ENCODE results near the gene NOC3L.
A peak's percentile ranks its signal among the peaks of the same experiment; 100 is the strongest.
"Not testable (repeated sequence)": the region's sequence is repeated elsewhere in the genome, so short reads cannot be mapped to it uniquely, and the experiment has no call there.

NOC3L gene

DNA sequence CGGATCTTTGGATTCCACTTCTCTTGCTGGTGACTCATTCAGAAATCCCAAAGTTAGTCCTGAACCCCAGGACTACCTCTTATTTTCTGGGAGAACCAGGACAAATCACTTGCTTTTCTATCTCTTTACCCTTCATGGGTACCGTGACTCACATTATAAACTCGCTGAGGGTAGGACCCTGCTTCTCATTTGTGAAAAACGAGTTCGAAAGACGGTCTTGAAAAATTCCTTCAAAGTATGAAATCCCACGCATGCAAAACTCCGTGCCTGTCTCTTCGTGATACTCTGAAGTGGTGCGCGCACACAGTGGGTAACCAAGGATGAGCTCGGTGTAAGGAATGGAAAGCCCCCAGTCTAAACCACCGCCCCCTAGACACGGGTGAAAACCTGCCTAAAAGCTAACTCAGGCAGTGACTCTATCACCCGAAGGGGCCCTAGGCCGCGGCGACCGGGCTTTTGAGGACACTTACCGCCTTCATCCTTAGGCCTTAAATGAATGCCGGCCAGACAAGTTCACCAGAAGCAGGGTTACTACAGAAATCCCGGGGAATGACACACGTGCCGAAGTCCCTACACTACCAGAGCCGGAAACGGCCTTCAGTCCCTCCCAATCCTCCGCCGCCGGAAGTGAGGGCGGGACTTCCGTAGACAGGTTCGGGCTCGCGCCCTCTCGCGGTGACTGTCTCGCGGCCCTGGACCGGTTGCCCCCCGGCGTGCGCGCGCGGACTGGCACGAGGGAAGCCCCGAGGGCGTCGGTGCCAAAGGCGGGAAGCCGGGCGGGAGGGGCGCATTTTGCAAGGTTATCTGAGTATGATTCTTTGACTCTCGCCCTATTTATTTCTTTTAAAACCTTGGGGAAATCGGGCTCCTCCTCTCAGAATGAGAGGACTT, at the start of gene NOC3L:
Gene NOC3L, minus strand, starts transcription at position 580 of the 891 bp plus-strand sequence. Its CDS starts 101 bp downstream, at position 479.
- DNase-seq (ENCODE audit: low read depth in 3 of 3): peak; percentile 96 to 98 (median 96)

GRCh38 chr10:94412449-94412848, 49.7 kb upstream of the NOC3L start:
- DNase-seq (ENCODE audit: low read depth in 3 of 3): no peak

DNA sequence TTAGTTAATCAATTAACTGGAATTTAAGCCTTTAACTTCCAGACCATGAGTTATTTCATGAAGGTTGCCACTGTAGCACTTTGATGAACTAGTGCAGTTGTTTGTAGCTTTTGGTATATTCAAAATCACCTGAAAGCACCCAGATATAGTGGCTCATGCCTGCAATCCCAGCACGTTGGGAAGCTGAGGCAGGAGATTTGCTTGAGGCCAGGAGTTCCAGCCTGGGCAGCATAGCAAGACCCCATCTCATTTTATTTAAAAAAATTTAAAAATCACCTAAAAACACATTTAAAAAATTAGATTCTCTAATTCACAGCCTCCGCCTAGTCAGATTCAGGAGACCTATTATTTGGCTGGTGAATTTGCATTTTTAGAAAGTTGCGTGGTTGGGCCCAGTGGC, 48.6 kb upstream of the NOC3L start:
- no peak for DNase-seq (ENCODE audit: low read depth in 3 of 3)

DNA sequence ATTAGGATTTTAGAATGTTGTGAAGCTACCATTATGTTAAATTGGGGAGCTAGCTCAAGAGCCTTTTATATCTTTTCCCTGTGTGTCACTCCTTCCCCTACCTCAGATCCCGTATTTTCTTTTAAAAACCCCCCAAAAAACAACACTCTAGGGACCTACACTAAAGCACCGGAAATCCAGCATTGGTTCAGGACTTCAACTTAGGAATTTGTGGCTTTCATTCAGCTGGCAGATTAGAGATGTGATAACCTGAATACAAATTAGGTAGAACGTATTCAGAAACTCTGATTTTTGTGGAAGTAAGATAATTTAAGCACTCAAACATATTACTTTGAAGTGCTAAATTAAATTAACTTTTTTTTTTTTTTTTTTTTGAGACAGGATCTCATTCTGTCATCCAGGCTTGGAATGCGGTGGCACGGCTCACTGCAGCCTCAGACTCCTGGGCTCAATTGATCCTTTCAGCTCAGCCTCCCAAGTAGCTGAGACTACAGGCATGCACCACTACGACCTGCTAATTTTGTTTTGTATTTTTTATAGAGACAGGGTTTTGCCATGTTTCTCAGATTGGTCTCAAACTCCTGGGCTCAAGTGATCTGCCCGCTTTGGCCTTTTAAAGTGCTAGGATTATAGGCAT, 46.4 kb upstream of the NOC3L start:
- DNase-seq (ENCODE audit: low read depth in 3 of 3): no peak

- no peak for DNase-seq (ENCODE audit: low read depth in 3 of 3)
Observed at GRCh38 chr10:94407668-94408067, 44.9 kb upstream of the NOC3L start.

- DNase-seq (ENCODE audit: low read depth in 3 of 3): no peak
Observed at GRCh38 chr10:94405406-94405805, 42.7 kb upstream of the NOC3L start.

- DNase-seq (ENCODE audit: low read depth in 3 of 3): peak in 1 of 3 experiments; percentile 19
Observed at GRCh38 chr10:94403380-94404213, 40.9 kb upstream of the NOC3L start.

- peak in 1 of 3 experiments; percentile 1 for DNase-seq (ENCODE audit: low read depth in 3 of 3)
Observed at GRCh38 chr10:94402843-94403379, 40.2 kb upstream of the NOC3L start.

DNA sequence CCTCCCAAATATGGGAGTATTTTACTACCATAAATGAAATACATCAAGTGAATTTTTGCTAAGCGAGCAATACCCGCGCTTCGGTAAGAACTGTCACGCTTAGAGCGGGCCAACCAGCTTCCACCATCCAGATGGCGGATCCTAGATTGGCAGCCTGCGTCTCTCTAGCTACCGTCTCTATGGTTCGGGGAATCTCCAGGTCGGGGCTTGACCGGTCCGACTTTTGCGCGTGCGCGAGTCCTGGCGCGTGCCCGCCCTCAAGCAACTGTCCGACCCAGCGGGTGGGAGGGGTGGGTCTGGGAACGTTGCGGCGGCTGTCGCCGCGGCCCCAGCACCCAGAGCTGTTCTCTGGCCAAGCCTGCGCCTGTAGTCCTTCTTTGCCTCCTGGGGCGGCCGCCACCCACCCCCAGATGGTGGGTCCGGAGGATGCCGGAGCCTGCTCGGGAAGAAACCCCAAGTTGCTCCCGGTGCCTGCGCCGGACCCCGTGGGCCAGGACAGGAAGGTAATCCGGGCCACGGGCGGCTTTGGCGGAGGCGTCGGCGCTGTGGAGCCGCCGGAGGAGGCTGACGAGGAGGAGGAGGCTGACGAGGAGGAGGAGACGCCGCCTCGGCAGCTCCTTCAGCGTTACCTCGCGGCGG, 39.6 kb upstream of the NOC3L start, which contains the start of gene TBC1D12:
Gene TBC1D12, plus strand, starts transcription at position 338 of the 639 bp plus-strand sequence. Its CDS starts 73 bp downstream, at position 411.
- DNase-seq (ENCODE audit: low read depth in 3 of 3): peak in 2 of 3 experiments; percentile 9 to 38

DNA sequence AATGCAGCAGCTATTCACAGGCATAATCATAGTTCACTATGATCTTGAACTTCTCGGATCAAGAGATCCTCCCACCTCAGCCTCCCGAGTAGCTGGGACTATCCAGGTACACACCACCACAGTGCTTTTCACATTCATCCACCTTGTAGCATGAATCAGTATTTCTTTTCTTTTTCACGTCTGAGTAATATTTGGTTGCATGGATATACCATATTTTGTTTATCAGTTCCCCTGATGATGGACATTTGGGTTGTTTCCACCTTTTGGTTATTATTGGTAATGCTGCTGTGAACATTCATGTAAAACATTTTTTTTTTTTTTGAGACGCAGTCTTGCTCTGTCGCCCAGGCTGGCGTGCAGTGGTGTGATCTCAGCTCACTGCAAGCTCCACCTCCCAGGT, 36.0 kb upstream of the NOC3L start:
- DNase-seq (ENCODE audit: low read depth in 3 of 3): no peak

GRCh38 chr10:94397549-94398370, 35.0 kb upstream of the NOC3L start:
- no peak for DNase-seq (ENCODE audit: low read depth in 3 of 3)

- DNase-seq (ENCODE audit: low read depth in 3 of 3): not testable (repeated sequence)
Observed at GRCh38 chr10:94392117-94392516, 29.4 kb upstream of the NOC3L start.

DNA sequence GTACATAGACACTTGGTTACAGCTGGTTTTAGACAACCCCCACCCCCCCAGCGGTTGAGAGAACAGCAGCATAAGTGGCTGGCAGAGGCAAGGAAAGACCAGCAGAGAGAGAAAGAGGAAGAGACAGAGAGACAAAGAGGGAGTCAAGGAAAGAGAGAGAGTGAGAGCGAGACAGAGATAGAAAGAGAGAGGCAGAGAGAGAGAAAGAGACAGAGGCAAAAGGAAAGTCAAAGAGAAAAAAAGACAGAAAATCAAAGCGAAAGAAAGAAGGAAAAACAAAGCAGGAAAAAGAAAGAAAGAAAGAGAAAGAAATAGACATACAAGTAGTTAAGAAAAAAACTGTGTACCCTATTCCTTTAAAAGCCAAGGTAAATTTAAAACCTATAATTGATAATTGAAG, 23.0 kb upstream of the NOC3L start:
- not testable (repeated sequence) for DNase-seq (ENCODE audit: low read depth in 3 of 3)

DNA sequence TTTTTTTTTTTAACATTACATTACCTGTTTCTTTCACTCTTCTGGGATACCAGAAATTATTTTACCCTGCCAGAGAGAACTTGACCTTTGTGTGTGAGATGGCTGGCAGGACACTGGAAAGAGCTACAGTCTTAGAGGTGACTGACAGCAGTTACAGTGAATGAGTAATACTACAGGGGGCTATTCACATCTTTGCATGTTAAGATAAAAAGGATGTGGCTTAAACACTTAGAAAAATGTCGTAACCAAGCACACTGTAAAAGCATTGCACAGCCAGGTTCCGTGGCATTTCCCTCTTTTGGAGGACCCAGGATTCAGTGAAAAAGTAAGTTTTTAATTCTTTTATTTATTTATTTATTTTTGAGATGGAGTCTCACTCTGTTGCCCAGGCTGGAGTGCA, 20.8 kb upstream of the NOC3L start:
- DNase-seq (ENCODE audit: low read depth in 3 of 3): no peak

- no peak for DNase-seq (ENCODE audit: low read depth in 3 of 3)
Observed at GRCh38 chr10:94376865-94377264, 14.1 kb upstream of the NOC3L start.

- DNase-seq (ENCODE audit: low read depth in 3 of 3): no peak
Observed at GRCh38 chr10:94375374-94375773, 12.6 kb upstream of the NOC3L start.

DNA sequence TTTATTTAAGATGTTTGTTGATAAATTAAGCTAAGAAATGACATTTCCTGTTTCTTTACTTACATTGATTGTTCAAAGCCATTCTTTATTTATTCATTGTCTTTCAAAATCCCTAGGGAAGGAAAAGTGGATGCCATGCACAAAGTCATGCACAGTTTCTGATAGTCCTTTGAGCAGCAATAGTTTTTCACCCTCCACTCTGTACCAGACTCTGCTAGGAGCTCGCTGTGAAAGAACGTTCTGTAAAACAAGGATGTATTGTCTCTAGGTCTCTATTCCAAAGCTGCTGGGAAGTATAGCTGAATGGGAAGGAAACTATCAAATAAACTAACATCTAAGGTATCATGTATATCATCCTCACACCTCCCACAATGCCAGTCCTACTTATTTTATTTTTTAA, 7.8 kb upstream of the NOC3L start:
- DNase-seq (ENCODE audit: low read depth in 3 of 3): no peak

GRCh38 chr10:94366382-94366781, 3.6 kb upstream of the NOC3L start:
- no peak for DNase-seq (ENCODE audit: low read depth in 3 of 3)

GRCh38 chr10:94364482-94364881, 1.7 kb upstream of the NOC3L start:
- no peak for DNase-seq (ENCODE audit: low read depth in 3 of 3)

DNA sequence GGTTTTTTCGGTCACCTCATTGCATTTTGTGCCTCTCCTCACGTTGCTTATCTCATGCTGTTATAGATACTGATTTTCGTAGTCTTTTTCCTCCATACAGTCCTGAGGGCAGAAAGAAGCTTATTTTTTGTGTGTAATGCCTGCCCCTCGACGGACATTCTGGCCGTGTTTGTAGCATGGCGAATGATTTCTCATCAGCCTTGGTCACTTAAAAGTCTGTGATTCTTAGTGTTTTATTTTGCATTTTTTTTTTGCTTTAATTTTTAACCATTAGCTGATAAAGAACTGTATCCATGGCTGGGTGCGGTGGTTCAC, 469 bp upstream of the NOC3L start:
- no peak for DNase-seq (ENCODE audit: low read depth in 3 of 3)
